Pericardium fibroblast (primary cell): ENCODE results near the gene IL17RD. TPM values are rescaled to one million over a fixed set of nuclear protein-coding genes. Genes with fewer than 3 reads are reported as not detected.

ENCODE experiments used
- total RNA-seq: library from RNA; depleted of rRNA; stranded (reverse); fragments of >200 nt; gene quantifications from 2 replicates; pipeline ENCODE4 v1.2.3, GENCODE V29; 2015

IL17RD gene
- 5.4 and 27.3 TPM in 2 replicates for total RNA-seq

DNA sequence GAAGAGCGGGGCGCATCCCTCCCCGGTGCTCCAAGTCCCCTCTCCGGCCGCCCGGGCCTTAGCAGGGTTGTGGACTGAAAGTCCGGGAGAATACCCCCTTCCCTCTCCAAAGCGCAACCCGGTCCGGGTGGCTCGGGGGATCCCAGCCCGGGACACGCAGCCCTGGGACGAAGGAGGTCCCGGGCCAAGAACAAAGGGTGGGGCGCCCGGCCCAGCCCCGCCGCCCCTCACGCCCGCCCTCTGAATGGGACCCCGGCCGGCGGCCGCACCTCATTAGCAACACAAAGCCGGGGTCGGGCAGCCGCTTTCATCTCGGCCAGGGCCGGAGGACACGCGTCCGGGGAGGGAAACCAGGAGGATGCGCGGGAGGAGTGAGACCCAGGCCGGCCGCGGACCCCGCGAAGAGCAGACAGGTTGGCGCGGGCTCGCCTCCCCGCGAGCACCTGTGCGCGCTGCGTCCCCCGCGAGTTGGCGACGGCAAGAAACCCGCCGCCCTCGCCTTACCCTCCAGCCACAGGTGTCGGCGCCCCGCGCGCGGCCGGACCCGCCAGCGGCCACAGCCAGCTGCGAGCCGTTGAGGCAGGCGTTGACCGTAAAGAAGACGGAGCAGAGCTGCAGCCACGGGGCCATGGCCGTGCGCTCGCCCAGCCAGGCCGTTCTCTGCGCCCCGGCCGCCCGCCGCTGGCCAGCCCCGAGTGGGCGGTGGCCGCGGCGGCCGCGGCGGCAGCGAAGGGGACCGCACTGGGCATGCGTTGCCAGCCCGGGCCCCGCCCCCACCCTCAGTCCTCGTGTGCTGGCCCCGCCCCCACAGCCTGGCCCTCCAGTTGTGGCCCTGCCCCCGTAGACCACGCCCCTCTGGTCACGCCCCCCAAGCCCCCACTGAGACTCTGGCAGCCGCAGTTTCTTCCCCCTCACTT, at the start of gene IL17RD:
TSS of gene IL17RD (minus strand) at position 697 of the 917 bp plus-strand sequence. CDS start at position 630, 67 bp downstream.

DNA sequence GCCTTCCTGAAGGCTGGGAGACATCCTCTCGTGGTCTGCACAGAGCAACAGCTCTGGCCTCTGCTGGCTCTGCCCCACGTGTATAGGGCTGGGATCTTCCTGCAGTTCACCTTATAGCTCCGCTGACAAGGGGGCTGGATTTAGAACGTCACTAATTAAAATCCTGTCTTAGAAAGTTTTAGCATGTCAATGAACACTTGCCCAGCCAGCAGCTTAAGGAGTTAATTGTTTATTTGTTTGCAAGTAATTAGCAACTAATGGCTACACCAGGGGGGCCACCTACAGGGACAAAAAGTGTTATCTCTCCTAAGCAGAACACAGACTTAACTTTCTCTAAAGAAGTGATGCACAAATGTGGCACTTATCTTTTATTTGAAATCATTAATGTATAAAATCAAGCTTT, 34.7 kb upstream of the IL17RD start, which contains the start of gene HESX1:
TSS of gene HESX1 (minus strand) at position 84 of the 403 bp plus-strand sequence. CDS start at position 24, 60 bp downstream.

DNA sequence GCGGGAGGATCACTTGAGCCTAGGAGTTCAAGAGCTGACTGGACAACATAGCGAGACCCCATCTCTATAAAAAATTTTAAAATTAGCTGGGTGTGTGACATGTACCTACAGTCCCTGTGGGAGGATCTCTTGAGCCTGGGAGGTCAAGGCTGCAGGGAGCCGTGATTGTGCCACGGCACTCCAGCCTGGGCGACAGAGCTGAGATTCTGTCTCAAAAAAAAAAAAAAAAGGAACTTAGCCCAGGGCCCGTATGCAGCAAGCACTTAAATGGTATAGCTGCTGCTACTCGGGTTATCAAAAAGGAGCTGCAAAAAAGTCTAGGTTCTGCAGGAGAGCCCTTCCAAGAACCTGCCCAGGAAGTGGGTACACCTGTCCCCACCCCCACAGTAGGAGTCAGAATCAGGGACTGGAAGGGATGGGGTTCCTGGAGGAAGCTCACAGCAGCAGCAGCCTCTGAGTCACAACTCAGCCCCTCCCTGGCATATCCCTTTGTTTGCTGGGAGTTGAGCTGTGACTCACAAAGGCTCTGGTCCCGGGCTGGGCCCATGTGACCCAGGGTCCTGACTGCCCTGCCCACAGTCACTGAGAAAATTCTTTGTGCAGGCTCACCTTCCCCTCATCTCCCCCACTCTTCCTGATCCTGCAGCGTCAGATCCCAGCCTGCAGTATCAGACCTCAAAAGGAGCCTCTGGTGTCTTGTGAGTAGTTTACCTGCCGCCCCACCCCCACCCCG, 104.9 kb downstream of the IL17RD start, which contains the start of gene SPATA12:
TSS of gene SPATA12 (plus strand) at position 576 of the 733 bp plus-strand sequence. CDS start 13,031 bp downstream, outside the sequence.

Other genes starting within 250 kb of the IL17RD start
- not detected in 2 replicates for gene SPATA12, start 104.7 kb downstream of the IL17RD start, total RNA-seq
- gene HESX1, start 34.6 kb upstream of the IL17RD start, total RNA-seq = not detected in 2 replicates
- gene APPL1, start 62.4 kb upstream of the IL17RD start, total RNA-seq = 20.3 and 26.7 TPM in 2 replicates
- gene ASB14, start 127.3 kb upstream of the IL17RD start, total RNA-seq = 0.23 TPM in 1 of 2 replicates, not detected in the other